AG10803 (cell line): ENCODE data around the gene WDFY4.

Experiments
- DNase-seq: peaks from one replicate; pipeline ENCODE4 v3.0.0; 2010; ENCODE audit warnings: low read depth
- H3K4me3 ChIP-seq: 2 replicates; pipeline ENCODE4 v1.5.1; 2011; ENCODE audit warnings: mild to moderate bottlenecking, low read length, control low read depth
- TF ChIP-seq, protein P1 (sequence below): conservative IDR thresholded peaks from 2 replicates; pipeline ENCODE4 v1.5.1; 2011; ENCODE audit warnings: mild to moderate bottlenecking, low read length, control low read depth, inconsistent platforms

Gene WDFY4

DNA sequence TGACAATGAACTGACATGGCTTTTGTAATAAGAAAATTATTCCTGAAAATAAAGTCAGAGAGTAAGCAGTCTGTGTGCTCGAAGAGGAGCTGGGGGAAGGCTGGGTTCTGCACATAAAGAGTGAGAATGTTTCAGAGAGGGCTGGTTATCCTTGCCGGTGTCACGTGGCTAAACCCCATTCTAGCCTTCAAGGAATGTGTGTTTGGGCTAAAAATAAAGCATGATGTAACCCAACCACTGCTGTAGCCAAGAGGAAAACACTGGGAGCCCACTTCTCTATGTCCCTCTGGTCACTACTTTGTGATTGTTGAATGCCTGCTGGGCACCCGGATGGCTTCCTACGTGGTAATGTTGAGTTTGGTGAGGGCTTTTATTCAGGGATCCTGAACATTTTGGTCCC is 23.5 kb downstream of the WDFY4 start:
- TF ChIP-seq, protein P1, sequence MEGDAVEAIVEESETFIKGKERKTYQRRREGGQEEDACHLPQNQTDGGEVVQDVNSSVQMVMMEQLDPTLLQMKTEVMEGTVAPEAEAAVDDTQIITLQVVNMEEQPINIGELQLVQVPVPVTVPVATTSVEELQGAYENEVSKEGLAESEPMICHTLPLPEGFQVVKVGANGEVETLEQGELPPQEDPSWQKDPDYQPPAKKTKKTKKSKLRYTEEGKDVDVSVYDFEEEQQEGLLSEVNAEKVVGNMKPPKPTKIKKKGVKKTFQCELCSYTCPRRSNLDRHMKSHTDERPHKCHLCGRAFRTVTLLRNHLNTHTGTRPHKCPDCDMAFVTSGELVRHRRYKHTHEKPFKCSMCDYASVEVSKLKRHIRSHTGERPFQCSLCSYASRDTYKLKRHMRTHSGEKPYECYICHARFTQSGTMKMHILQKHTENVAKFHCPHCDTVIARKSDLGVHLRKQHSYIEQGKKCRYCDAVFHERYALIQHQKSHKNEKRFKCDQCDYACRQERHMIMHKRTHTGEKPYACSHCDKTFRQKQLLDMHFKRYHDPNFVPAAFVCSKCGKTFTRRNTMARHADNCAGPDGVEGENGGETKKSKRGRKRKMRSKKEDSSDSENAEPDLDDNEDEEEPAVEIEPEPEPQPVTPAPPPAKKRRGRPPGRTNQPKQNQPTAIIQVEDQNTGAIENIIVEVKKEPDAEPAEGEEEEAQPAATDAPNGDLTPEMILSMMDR = no peak
- DNase-seq = peak; percentile 15
- no peak overlapping the region for H3K4me3 ChIP-seq

DNA sequence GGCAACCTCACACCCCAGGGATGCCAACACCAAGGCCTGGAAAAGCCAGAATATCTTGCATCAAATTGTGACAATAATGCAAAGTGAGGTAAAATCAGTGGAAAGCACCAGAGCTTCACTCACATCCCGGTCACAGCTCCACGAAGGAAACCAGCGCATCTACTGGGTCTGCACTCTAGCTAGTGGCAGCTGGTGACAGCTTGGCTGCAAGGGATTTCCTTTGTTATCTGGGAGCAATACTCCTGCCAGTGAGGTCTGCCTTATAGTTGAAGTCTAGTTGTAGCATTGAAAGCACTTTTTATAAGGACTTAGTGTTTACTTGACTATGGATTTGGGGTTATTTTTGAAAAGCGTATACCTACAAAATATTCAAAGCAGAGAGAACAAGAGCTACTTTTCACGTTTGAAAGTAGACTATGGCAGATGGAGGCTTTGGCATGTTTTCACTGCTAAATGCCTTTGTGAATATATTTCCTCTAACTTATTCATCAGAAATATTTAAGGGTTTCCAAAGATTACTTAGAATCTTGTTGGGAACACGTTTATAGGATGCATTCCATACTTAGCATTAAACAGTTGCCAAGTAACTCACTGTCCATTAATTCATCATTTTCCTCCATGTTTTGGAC is 26.1 kb downstream of the WDFY4 start:
- DNase-seq = no peak
- no peak overlapping the region for H3K4me3 ChIP-seq
- TF ChIP-seq, protein P1 = no peak

DNA sequence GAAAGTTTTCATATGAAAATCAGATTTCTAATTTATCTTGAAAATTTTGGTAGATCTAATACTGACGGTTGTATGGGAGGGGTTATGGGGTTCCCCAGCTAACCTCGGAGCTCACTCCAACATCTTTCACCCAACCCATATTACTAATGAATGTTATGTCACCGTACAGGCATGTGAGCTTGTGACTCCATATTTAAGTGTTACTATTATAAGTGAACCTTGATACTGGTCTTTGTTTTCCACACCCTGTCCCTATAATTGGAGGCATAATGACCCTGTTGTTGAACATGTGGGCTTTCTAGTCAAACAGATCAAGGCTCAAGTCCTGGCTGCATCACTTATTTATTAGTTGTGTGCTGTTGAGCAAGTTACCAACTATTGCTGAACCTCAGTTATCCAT is 27.2 kb downstream of the WDFY4 start:
- TF ChIP-seq, protein P1 = no peak
- no peak for DNase-seq
- H3K4me3 ChIP-seq = no peak overlapping the region

DNA sequence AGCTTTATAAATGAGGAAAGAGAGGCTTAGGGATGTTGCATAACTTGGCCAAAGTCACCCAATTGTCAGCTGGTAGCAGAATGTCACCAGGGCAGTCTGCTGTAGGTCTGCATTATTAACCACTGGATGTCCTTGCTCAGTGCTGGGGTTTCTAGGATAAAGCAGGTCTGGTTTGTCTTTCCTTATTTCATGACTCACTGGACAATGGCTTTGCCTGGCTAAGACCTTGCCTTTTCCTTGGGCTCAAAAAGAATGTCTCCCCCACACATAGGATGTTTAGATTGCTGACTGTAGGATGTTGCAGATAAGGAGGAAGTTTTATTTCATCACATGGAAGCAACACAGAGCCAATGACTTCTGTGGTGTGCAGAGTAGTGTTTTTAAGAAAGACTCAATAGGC is 29.4 kb downstream of the WDFY4 start:
- DNase-seq = no peak
- no peak overlapping the region for H3K4me3 ChIP-seq
- TF ChIP-seq, protein P1 = no peak

DNA sequence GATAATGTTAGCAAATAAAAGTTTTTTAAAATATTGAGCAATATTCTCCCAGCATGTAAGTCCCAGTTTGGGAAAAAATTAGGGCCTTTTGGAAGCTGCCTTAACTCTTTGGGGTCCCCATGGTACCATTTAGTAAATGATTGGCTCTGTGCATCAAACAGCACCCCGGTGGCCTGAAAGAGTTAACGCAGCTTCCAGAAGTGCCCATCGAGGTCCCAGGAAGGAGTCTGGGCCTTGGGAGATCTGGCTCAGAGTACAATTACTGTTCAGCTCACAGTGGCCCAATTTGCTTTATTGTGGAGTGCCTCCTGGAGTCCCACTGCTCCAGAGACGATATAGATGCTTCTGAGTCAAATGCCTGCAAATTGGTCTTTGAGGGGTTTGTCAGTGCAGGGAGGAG is 31.7 kb downstream of the WDFY4 start:
- TF ChIP-seq, protein P1 = no peak
- no peak overlapping the region for H3K4me3 ChIP-seq
- no peak for DNase-seq

DNA sequence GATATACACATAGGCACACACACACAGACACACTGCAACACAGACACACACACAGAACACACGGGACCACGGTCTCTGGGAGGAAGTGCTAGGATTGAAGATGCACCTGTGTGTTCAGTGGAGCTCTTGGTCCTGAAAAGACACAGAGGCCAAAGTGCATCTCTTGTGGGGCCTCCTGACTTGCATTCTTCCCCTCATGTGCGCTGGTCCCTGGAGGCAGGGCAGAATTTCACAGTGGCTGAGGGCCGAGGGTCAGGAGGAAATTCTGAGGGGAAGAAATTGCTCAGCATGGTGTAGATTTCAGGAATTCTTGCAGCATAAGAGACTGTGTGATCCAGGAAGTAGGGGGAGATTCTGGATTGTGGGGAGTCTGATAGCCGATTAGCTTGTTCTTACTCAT is 35.9 kb downstream of the WDFY4 start:
- no peak for DNase-seq
- TF ChIP-seq, protein P1 = no peak
- H3K4me3 ChIP-seq = no peak overlapping the region
